ENCODE data around the gene ANO5.

Gene ANO5, protein sequence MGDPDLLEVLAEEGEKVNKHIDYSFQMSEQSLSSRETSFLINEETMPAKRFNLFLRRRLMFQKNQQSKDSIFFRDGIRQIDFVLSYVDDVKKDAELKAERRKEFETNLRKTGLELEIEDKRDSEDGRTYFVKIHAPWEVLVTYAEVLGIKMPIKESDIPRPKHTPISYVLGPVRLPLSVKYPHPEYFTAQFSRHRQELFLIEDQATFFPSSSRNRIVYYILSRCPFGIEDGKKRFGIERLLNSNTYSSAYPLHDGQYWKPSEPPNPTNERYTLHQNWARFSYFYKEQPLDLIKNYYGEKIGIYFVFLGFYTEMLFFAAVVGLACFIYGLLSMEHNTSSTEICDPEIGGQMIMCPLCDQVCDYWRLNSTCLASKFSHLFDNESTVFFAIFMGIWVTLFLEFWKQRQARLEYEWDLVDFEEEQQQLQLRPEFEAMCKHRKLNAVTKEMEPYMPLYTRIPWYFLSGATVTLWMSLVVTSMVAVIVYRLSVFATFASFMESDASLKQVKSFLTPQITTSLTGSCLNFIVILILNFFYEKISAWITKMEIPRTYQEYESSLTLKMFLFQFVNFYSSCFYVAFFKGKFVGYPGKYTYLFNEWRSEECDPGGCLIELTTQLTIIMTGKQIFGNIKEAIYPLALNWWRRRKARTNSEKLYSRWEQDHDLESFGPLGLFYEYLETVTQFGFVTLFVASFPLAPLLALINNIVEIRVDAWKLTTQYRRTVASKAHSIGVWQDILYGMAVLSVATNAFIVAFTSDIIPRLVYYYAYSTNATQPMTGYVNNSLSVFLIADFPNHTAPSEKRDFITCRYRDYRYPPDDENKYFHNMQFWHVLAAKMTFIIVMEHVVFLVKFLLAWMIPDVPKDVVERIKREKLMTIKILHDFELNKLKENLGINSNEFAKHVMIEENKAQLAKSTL

DNA sequence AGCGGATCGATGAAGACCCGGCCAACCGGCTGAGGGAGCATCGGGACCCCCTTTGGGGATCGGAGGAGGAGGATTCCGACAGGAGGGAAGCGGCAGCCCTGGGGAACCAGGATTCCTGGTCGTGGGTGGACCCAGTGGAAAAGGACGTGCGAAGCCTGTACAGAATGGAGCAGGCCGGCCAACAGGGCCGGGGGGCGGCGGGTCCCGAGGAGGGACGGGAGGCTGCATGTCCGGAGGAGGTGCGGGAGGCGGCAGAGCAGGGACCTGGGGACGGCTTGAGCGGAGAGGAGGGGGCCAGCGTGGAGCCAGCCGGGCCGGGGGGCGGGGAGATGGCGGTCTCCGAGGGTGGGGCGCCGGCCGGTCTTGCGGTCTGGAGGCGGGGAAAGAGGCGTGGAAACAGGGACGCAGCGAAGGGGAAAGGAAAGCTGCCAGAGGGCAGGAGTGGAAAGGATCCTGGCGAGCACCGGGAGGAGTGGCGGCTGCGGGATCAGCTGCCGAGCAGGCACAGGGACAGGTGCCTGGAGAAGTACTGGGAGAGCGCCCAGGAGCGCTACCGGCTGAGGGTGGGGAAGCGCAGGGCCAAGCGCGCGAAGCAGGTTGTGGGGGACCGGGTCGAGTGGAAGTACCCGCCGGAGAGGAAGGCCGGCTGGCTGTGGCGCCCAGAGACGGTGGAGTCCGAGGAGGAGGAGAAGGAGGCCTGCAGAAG, at the start of gene ANO5:
ANO5 (plus strand) TSS at position 444 of the 706 bp plus-strand sequence. CDS start 408 bp downstream, outside the sequence.
- DNase-seq (ENCODE audit: low read depth), result no peak

DNA sequence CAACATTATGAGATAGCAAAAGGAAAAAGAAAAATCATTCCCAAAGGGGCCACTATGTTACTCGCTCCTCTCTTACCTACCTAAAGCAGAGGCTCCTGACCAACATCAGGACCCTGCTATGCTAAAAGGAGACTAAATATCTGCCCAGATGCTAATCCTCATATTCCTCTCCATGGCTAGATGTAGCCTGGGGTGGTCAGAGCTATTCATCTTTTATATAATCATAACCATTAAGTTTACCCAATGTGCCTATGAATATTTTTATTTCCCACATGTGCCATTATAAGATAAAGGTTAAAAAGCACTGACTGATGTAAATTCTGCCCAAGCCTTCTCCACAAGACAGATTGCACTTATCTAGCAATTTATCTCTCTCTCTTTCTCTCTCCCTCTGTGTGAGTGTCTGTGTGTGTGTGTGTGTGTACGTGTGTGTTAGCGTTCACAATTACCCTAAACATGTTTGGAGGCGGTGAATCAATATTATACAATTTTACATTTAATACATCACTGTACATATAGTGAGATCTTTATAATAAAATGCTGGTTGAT, 41.2 kb upstream of the ANO5 start:
- DNase-seq (ENCODE audit: low read depth), result no peak

DNA sequence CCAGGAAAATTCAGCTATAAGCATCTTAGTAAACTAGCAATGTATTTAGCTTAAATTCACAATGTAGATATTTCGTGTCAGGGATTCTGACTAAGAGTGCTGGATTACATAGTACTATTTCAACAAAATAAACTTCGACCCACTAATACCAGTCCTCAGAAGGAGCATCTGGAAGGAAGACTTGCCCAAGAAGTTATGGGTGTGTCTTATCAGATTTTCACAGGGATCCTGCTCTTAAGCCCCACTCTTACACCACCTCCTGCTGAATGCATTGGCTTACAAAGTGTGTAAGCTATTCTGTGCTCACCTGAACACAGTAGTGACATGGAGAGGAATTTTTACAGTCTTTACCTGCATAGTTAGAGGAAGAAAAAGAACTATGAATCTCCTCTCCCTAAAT, 35.4 kb upstream of the ANO5 start:
- no peak for DNase-seq (ENCODE audit: low read depth)

DNA sequence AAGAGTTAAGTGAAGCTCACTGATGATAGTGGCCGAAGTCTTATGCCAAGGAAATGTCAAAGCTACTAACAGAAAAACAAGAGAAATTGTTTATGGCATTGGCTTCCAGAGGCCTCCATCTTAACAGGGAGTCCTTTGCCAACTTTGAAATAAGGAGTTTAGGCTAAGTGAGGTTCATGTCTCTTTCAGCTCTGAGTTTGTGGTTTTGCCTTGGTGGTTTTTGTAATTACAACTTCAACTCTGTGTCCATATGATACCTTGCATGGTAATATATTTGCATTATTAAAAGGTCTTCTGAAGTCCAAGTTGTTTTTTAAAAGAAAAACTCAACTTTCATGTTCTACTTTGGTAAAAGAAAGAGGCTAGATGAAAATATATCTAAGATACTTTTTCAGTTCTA, 31.4 kb upstream of the ANO5 start:
- DNase-seq (ENCODE audit: low read depth), result no peak

DNA sequence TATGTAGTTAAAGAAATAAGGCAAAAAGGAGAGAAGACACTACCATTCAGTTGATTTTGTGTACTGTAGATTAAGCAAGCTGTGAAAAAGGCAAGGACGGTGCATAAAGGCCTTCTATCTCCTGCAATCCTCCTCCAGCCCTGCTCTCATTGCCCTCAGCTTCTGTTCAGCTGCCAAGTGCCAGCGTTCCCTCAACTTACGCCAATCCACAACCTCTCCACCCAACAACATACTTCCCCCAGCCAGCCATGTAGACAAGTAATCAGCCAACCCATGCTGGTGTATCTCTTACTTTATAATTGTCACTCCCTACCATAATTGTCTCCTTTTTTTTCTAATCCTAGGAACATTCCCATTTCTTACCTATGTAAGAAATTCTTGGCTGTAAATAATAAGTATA, 30.1 kb upstream of the ANO5 start:
- DNase-seq (ENCODE audit: low read depth), result no peak

DNA sequence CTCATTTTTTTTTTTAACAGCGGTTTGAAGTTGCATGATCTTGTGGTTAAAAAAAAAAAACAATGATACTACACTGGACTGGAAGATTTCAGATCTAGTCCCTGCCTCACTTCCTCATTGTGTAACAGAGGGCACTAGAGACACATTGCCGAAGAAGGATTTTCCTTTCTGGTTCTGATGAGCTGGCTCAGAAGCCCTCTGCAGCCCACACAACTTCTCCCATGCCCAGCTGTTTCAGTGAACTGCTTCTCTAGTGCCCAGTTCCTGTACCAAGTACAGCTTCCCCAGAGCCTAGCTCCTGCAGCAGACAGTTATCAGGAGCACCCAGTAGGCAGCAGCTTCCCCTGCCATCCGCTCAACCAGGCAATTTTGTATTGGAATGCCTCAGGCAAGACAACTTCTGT, 29.5 kb upstream of the ANO5 start:
- peak; percentile 2 for DNase-seq (ENCODE audit: low read depth)

DNA sequence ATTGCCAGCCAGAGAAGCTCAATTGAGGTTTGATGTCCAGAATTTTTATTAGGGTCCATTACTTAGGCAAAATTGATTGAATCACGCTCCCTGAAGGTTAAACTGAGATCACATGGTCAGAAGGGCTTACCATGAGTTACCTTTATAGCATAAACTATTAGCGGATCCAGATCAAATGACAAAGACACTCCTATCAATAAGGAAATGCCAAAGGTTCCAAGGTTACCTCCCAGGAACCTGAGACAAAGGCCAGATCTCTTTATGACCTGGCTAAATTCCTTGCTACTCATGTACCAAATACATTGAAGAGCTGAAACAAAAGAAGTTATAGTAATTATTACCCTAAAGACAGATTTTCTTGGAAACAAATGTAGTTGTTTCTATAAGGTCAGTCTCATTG, 27.8 kb upstream of the ANO5 start:
- DNase-seq (ENCODE audit: low read depth), result no peak

DNA sequence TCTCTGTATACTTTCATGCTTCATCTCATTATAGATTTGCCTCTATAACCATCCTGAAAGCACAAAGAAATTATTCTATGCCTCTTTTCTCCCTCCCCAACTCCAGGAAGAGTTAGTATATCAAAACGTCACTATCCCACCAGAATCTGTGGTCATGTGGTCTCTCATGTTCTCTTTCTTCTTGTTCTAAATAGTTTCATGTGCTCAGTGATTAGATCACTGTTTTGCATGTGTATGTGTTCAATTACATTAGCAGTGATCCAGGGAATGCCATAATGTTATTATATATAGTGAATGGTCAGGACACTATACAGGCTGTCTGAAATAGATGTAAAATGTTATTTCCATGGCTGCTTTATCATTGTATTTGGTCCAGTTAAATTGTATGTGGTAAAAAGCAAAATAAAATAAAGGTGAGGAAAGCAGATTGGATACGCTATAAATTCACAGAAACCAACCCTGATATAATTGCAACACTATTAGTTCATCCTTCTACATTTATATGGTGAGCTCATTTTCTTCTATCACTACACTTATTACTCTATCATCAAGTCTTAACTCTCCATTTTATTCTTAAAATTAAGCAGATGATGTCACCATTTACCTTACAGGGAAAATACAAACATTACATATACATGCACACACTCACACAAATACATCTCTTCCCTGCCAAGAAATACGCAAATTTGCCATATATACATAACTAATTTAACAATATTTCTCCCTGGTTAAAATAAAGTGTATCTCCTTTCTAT, 26.9 kb upstream of the ANO5 start:
- DNase-seq (ENCODE audit: low read depth), result no peak

DNA sequence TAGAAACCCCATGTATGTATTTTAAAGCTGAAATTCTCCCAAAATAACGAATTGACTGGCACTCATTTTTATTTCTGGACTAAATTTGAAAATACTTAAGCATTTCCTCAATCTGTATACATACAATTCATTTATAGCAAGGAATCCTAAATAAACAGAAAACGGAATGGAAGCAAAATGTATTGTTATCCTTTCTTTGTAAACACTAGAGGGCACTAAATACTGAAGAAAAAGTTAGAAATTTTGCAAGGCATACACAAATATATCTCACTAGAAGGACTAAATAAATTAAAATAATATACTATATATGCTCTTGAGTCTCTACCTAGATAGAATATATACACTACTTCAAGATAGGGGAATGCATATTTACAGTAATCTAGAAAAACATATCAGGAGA, 23.1 kb upstream of the ANO5 start:
- peak; percentile 1 for DNase-seq (ENCODE audit: low read depth)

DNA sequence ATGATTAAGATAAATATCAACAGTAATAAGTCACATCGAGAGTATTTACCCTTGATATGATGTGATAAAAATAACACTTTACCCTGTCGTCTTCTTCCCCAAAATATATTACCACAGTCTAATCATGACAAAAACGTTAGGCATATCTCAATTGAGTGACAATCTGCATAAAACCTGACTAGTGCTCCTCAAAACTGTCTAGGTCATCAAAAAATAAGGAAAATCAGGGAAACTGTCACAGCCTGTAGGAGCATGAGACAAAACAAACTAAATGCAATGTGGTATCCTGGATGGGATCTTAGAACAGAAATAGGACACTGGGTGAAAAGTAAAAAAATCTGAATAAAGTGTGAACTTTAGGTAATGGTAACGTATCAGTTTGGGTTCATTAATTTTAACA, 19.4 kb upstream of the ANO5 start:
- no peak for DNase-seq (ENCODE audit: low read depth)

DNA sequence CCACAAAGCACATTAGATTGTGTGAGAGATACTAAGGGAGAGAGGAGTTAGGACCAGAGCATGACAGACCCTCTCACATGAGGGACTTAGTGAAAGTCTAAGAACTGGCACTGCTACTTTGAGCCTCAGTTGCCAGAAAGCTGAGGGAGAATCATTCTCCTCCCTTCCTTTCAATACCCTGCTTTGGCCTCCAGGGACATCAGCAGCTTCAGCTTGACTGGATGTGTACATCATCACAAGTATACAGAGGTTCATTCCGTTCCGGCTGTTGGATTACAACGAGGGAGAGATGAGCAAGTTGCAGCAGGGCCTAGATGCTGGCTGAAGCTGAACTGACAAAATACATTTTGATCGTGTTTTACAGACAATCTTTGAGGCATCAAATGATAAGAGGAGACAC, 15.7 kb upstream of the ANO5 start:
- DNase-seq (ENCODE audit: low read depth), result no peak

DNA sequence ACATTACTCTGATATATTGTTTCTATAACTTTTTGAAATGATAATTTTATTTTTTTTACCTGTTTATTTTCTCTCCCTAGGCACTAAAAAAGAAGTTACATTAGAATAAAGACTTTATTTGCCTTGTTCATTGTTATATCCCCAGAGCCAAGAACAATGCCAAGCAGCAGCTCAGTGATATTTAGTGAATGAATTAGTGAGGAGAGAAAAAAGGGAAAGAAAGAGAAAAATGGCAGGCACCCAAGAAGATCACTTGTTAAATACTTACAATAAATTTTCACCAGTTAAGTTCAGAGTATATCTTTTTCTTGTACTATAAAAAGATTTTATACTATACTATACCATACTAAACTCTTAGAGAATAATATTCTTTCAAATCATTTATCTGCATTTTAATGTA, 13.3 kb upstream of the ANO5 start:
- DNase-seq (ENCODE audit: low read depth), result no peak

DNA sequence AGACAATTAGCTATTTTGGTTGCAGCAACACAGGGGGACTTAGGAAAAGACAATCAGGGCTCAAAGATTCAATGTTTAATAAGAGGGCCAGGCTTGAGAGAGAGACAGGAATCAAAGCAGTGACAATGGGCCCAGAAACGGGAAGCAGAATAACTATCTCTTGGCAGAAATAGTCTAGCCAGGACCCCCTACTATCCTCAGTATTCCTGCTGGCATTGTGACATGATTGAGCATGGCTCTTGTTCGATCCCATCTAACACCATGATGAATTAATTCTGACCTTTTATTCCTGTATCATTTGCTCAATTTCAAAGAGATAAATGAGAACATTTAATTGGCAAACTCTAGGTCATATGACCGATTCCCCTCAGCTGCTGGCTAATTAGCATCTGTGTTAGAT, 12.8 kb upstream of the ANO5 start:
- no peak for DNase-seq (ENCODE audit: low read depth)

DNA sequence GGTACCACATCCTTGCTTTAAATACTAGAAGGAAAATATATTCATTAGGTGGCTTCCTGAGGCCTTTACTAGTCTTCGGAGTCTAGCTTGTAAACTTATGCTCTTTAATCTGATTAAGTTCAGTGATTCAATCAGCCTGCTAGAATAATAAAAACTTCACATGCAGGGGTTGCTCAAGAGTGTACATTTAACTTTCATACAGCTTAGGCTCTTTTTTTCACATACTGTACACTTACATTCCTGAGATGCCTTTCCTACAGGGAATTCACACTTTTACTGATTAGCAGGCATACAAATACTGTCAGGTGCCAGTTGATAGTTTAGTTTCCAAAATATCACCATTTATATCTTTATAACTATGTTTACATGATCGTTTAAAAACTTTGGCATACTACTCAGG, 3.2 kb upstream of the ANO5 start:
- DNase-seq (ENCODE audit: low read depth), result no peak

DNA sequence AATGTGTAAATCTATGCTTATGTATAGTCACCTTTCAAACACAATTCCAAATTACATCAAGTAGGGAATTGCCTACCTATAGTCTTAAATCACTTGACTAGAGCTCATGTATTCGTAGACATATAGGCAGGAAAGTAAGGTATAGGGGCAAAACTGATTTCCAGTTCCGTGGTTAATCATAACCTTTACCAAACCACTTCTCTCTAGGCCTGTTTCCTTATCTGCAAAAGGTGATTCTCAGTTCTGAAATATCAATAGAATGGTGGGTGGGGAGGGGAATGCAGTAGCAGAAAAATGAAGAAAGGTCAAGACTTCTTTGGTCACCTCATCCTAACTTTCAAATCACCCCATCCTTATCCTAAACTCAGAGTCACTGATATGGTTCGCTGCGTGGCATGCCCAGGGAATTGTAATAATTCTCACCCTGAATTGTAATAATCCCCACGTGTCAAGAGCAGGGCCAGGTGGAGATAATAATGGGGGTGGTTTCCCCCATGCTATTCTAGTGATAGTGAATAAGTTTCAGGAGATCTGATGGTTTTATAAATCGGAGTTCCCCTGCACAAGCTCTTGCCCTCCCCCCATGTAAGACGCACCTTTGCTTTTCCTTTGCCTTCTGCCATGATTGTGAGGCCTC, 1.9 kb upstream of the ANO5 start:
- no peak for DNase-seq (ENCODE audit: low read depth)

DNA sequence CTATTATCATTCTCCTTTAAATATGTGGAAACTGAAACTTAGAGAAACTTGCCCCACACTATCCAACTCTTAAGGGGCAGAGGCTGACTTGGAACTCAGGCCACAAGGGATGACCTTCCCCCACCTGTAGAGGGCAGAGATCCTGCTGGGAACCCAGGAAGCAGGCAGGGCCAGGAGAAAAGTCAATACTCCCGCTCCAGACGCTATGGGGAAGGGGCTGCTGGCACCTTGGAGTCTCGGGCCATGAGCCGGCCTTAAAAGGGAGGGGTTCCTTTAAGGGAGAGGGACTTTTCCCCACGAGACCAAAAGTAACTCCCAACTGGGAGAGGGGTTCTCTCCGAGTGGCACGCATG, 620 bp upstream of the ANO5 start:
- DNase-seq (ENCODE audit: low read depth), result no peak

DNA sequence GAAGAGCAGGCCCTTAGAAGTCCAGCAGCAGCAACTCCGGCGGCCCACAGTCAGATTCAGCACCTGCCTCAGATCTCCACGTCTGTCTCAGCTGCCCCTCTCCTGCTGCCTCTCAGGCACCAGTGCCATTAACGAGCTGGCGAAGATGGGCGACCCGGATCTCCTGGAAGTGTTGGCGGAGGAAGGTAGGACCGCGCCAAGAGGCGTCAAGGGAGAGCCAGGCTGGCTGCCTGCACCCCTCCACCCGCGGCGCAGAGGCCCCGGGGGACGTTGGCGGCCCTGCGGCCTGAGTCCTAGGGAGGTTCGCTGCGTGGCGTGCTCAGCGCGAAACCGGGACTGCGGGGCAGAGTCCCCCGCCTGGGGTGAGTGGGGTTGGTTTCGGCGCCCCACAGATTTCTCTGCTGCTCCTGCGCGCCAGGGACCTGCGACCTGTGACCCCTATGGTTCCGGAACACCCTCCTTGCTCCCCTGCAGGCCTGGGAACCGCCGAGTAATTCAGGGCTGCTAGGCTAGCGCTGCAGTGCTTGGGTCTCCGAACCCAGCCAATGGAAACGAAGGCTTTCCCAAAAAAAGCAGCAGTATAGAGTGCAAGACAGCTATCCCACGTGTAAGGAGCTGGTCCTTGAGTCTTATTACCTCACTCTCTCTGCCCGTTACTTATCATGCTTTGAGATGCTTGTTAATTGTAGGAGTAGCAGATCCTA, 615 bp downstream of the ANO5 start:
- no peak for DNase-seq (ENCODE audit: low read depth)

DNA sequence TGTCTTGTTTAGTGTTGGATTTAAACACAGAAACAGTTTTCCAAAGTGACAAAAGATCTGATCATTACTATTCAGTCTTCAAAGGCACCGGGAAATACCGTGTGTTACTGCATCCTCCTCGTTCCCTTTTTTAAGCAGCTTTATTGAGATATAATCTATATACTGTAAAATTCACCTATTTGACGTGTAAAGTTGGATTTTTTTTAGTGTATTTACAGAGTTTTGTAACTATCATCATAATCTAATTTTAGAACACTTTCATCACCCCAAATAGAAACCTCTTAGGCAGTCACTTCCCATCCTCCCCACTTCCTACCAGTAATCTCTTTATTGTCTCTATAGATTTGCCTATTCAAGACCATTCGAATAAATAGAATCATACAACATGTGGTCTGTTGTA, 1.4 kb downstream of the ANO5 start:
- DNase-seq (ENCODE audit: low read depth), result no peak

DNA sequence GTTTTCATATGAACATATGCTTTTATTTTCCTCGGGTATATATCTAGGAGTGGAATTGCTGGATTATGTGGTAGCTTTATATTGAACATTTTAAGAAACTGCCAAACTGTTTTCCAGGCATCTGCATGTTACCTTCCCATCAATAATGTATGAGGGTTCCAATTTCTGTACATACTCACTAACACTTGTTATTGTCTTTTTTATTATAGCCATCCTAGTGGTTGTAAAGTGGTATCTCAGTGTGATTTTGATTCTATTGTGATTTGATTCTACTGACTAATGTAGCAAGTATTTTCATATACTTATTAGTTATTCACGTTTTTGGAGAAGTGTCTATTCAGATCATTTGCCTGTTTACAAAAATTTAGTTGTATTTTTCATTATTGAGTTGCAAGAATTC, 2.0 kb downstream of the ANO5 start:
- no peak for DNase-seq (ENCODE audit: low read depth)

DNA sequence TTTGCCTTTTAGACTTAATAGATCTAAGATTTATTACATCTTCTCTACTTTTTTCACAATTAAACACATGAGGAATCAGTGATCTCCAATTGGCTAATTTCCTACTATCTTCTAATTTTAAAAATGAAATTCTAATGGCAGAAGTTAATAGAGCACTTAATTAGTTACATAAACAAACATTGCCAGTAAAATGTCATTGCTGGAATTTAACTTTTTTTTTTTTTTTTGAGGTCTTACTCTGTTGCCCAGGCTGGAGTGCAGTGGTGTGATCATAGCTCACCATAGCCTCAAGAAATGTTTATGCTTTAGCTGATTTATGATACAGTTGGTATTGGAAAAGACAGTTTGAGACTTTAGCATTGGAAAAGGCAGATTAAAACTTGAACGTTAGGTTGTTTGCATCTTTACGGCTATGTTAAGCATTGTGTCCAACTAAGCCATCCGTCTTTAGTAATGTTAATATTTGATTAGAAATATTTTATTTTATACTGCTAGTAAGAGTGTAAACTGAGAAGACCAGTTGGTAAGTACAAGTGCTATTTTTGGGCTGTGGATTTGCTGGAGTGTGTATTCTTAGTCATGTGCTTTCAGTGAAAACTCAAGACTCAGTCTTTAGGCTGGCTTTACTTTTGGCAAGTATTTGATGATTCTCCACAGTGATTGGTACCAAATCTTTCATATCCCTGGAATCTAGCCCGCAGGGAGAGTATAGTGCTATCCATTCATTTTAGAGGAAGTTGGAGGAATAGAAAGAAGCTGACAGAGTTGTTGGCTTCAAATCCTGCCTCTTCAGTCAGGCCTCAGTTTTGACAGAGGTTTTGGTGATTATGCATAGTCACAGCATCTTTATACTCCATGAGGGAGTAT, 4.5 kb downstream of the ANO5 start:
- no peak for DNase-seq (ENCODE audit: low read depth)

Measured in amniotic epithelial cell (primary cell).